Activated CD4-positive, alpha-beta memory T cell treated with anti-CD3 and anti-CD28 coated beads, Interleukin-2, amount 10 ng/mL, durations not matched to agents 7 days and 5 days (primary cell): ENCODE results near the gene ATP13A5. TPM values are rescaled to one million over a fixed set of nuclear protein-coding genes. Genes with fewer than 3 reads are reported as not detected.

Experiments used
- CTCF ChIA-PET: fragments of 350-600 bp; sonication (Branson Sonifier 250); formaldehyde crosslinking; loops from one replicate; lab custom pipeline; 2021; ENCODE audit warnings: antibody characterized with exemption, inconsistent platforms; lab: Charles Lee
- POLR2A ChIA-PET: fragments of 350-600 bp; sonication (Branson Sonifier 250); formaldehyde crosslinking; loops from one replicate; lab custom pipeline; 2021; ENCODE audit warnings: antibody characterized with exemption; lab: Charles Lee
- DNase-seq: peaks from one replicate; pipeline ENCODE4 v3.0.0-alpha.2; 2020
- H3K27ac Mint-ChIP-seq: one replicate; pipeline ENCODE4 v1.8.0; 2021; ENCODE audit warnings: mild to moderate bottlenecking, mixed read lengths
- H3K27me3 Mint-ChIP-seq: one replicate; pipeline ENCODE4 v1.8.0; 2021; ENCODE audit warnings: mixed read lengths
- H3K36me3 Mint-ChIP-seq: one replicate; pipeline ENCODE4 v1.8.0; 2021; ENCODE audit warnings: low read depth, mixed read lengths
- H3K4me1 Mint-ChIP-seq: one replicate; pipeline ENCODE4 v1.8.0; 2021; ENCODE audit warnings: mixed read lengths
- H3K4me3 Mint-ChIP-seq: one replicate; pipeline ENCODE4 v1.8.0; 2021; ENCODE audit warnings: mild to moderate bottlenecking, mixed read lengths
- H3K9me3 Mint-ChIP-seq: one replicate; pipeline ENCODE4 v1.8.0; 2021; ENCODE audit warnings: mixed read lengths
- total RNA-seq, 2 experiments: library from RNA; stranded (reverse); gene quantifications; one replicate each; pipeline ENCODE4 v1.2.3, GENCODE V29; 2021

ATP13A5 gene
- total RNA-seq, 2 experiments from 2014 or later = not detected

- POLR2A ChIA-PET = no interaction called here
- Mint-ChIP-seq H3K9me3 (no peaks in the 10 kb centered on the region), H3K4me3 (no peak overlapping the region), H3K4me1 (no peaks in the 10 kb centered on the region), H3K27ac (no peak overlapping the region), H3K27me3 (no peaks in the 10 kb centered on the region), H3K36me3 (no peaks in the 10 kb centered on the region)
- CTCF ChIA-PET = no interaction called here
- DNase-seq = no peak
These were observed 43.5 kb downstream of the ATP13A5 start for GRCh38 chr3:193335031-193335430.

GRCh38 chr3:193333229-193333628 lies 45.3 kb downstream of the ATP13A5 start:
- CTCF ChIA-PET = no interaction called here
- H3K4me1 Mint-ChIP-seq = no peaks in the 10 kb centered on the region
- H3K4me3 Mint-ChIP-seq = no peak overlapping the region
- no peak overlapping the region for H3K27ac Mint-ChIP-seq
- no peaks in the 10 kb centered on the region for H3K9me3 Mint-ChIP-seq
- H3K36me3 Mint-ChIP-seq = no peaks in the 10 kb centered on the region
- H3K27me3 Mint-ChIP-seq = no peaks in the 10 kb centered on the region
- POLR2A ChIA-PET = no interaction called here
- DNase-seq = no peak

- Mint-ChIP-seq H3K4me1 (no peaks in the 10 kb centered on the region), H3K9me3 (no peaks in the 10 kb centered on the region), H3K27ac (no peak overlapping the region), H3K36me3 (no peaks in the 10 kb centered on the region), H3K27me3 (no peaks in the 10 kb centered on the region), H3K4me3 (no peak overlapping the region)
- POLR2A ChIA-PET = no interaction called here
- DNase-seq = no peak
- CTCF ChIA-PET = no interaction called here
These were observed 47.9 kb downstream of the ATP13A5 start for GRCh38 chr3:193330555-193331204.

GRCh38 chr3:193317682-193318300 lies 60.8 kb downstream of the ATP13A5 start:
- CTCF ChIA-PET = no interaction called here
- H3K4me1 Mint-ChIP-seq = no peaks in the 10 kb centered on the region
- H3K9me3 Mint-ChIP-seq = no peaks in the 10 kb centered on the region
- DNase-seq = no peak
- H3K4me3 Mint-ChIP-seq = no peak overlapping the region
- H3K27ac Mint-ChIP-seq = no peak overlapping the region
- H3K27me3 Mint-ChIP-seq = peaks cover 4% of the 10 kb centered on the region
- POLR2A ChIA-PET = no interaction called here
- no peaks in the 10 kb centered on the region for H3K36me3 Mint-ChIP-seq

GRCh38 chr3:193314161-193314560 lies 64.4 kb downstream of the ATP13A5 start:
- CTCF ChIA-PET = no interaction called here

GRCh38 chr3:193313061-193313958 lies 65.2 kb downstream of the ATP13A5 start:
- no peak for DNase-seq
- peaks cover 4% of the 10 kb centered on the region for H3K27me3 Mint-ChIP-seq
- H3K27ac Mint-ChIP-seq = no peak overlapping the region
- H3K36me3 Mint-ChIP-seq = no peaks in the 10 kb centered on the region
- H3K4me3 Mint-ChIP-seq = no peak overlapping the region
- ChIA-PET POLR2A (no interaction called here), CTCF (no interaction called here)
- no peaks in the 10 kb centered on the region for H3K9me3 Mint-ChIP-seq
- no peaks in the 10 kb centered on the region for H3K4me1 Mint-ChIP-seq

More at GRCh38 chr3:193314161-193314560, 64.4 kb downstream of the ATP13A5 start:
- H3K4me1 Mint-ChIP-seq = no peaks in the 10 kb centered on the region
- no peak overlapping the region for H3K4me3 Mint-ChIP-seq
- H3K27me3 Mint-ChIP-seq = peaks cover 4% of the 10 kb centered on the region
- POLR2A ChIA-PET = no interaction called here
- no peak overlapping the region for H3K27ac Mint-ChIP-seq
- DNase-seq = no peak
- no peaks in the 10 kb centered on the region for H3K36me3 Mint-ChIP-seq
- no peaks in the 10 kb centered on the region for H3K9me3 Mint-ChIP-seq

- ChIA-PET POLR2A (no interaction called here), CTCF (no interaction called here)
- Mint-ChIP-seq H3K27me3 (peaks cover 4% of the 10 kb centered on the region), H3K4me3 (no peak overlapping the region), H3K4me1 (no peaks in the 10 kb centered on the region), H3K27ac (no peak overlapping the region), H3K9me3 (no peaks in the 10 kb centered on the region), H3K36me3 (no peaks in the 10 kb centered on the region)
- DNase-seq = no peak
These were observed 67.4 kb downstream of the ATP13A5 start for GRCh38 chr3:193310914-193311723.

GRCh38 chr3:193305356-193305755 lies 73.2 kb downstream of the ATP13A5 start:
- H3K27ac Mint-ChIP-seq = no peak overlapping the region
- POLR2A ChIA-PET = no interaction called here
- peaks cover 3% of the 10 kb centered on the region for H3K27me3 Mint-ChIP-seq
- no peaks in the 10 kb centered on the region for H3K4me1 Mint-ChIP-seq
- no peaks in the 10 kb centered on the region for H3K36me3 Mint-ChIP-seq
- no peaks in the 10 kb centered on the region for H3K9me3 Mint-ChIP-seq
- CTCF ChIA-PET = no interaction called here
- no peak for DNase-seq
- H3K4me3 Mint-ChIP-seq = no peak overlapping the region

- Mint-ChIP-seq H3K27ac (no peak overlapping the region), H3K27me3 (peaks cover 3% of the 10 kb centered on the region), H3K4me1 (no peaks in the 10 kb centered on the region), H3K36me3 (no peaks in the 10 kb centered on the region), H3K9me3 (no peaks in the 10 kb centered on the region), H3K4me3 (no peak overlapping the region)
- CTCF ChIA-PET = no interaction called here
- POLR2A ChIA-PET = no interaction called here
- no peak for DNase-seq
These were observed 77.1 kb downstream of the ATP13A5 start for GRCh38 chr3:193301433-193301832.

- H3K4me3 Mint-ChIP-seq = no peak overlapping the region
- H3K27me3 Mint-ChIP-seq = no peaks in the 10 kb centered on the region
- CTCF ChIA-PET = no interaction called here
- DNase-seq = no peak
- H3K27ac Mint-ChIP-seq = no peak overlapping the region
- POLR2A ChIA-PET = no interaction called here
- H3K36me3 Mint-ChIP-seq = no peaks in the 10 kb centered on the region
- peaks cover 2% of the 10 kb centered on the region for H3K9me3 Mint-ChIP-seq
- H3K4me1 Mint-ChIP-seq = no peaks in the 10 kb centered on the region
These were observed 81.1 kb downstream of the ATP13A5 start for GRCh38 chr3:193297421-193297820.

GRCh38 chr3:193295985-193296384 lies 82.6 kb downstream of the ATP13A5 start:
- CTCF ChIA-PET = no interaction called here
- H3K4me3 Mint-ChIP-seq = no peak overlapping the region
- no peak overlapping the region for H3K27ac Mint-ChIP-seq
- no peaks in the 10 kb centered on the region for H3K27me3 Mint-ChIP-seq
- POLR2A ChIA-PET = no interaction called here
- DNase-seq = no peak
- no peaks in the 10 kb centered on the region for H3K4me1 Mint-ChIP-seq
- no peaks in the 10 kb centered on the region for H3K36me3 Mint-ChIP-seq
- peaks cover 10% of the 10 kb centered on the region for H3K9me3 Mint-ChIP-seq

GRCh38 chr3:193292386-193292785 lies 86.2 kb downstream of the ATP13A5 start:
- POLR2A ChIA-PET = no interaction called here
- no peak for DNase-seq
- H3K36me3 Mint-ChIP-seq = no peaks in the 10 kb centered on the region
- H3K27me3 Mint-ChIP-seq = no peaks in the 10 kb centered on the region
- H3K4me3 Mint-ChIP-seq = no peak overlapping the region
- peaks cover 11% of the 10 kb centered on the region for H3K9me3 Mint-ChIP-seq
- H3K4me1 Mint-ChIP-seq = no peaks in the 10 kb centered on the region
- no peak overlapping the region for H3K27ac Mint-ChIP-seq
- CTCF ChIA-PET = no interaction called here
